H54 (cell line): ENCODE results near the gene TMEM208.

Experiments used
- DNase-seq: peaks from one replicate; pipeline ENCODE4 v3.0.0; 2011; ENCODE audit warnings: low spot score, mixed read lengths; ENCODE audit not compliant: insufficient read length
- FAIRE-seq: peaks from 3 replicates; lab custom pipeline; 2011; peaks lifted over from hg19 to GRCh38; lab: Jason Lieb, UNC
- POLR2A ChIP-seq: IDR thresholded peaks from 2 replicates; pipeline ENCODE4 v1.6.1; 2011; ENCODE audit warnings: low read depth, mild to moderate bottlenecking, low read length

Gene TMEM208

GRCh38 chr16:67226804-67227566, at the start of gene TMEM208:
Gene TMEM208 (plus strand): TSS chr16:67227130. CDS start chr16:67227219, 89 bp downstream.
- FAIRE-seq (peak; percentile 86), DNase-seq (peak; percentile 95)
- peak; percentile 44 for TF ChIP-seq POLR2A

DNA sequence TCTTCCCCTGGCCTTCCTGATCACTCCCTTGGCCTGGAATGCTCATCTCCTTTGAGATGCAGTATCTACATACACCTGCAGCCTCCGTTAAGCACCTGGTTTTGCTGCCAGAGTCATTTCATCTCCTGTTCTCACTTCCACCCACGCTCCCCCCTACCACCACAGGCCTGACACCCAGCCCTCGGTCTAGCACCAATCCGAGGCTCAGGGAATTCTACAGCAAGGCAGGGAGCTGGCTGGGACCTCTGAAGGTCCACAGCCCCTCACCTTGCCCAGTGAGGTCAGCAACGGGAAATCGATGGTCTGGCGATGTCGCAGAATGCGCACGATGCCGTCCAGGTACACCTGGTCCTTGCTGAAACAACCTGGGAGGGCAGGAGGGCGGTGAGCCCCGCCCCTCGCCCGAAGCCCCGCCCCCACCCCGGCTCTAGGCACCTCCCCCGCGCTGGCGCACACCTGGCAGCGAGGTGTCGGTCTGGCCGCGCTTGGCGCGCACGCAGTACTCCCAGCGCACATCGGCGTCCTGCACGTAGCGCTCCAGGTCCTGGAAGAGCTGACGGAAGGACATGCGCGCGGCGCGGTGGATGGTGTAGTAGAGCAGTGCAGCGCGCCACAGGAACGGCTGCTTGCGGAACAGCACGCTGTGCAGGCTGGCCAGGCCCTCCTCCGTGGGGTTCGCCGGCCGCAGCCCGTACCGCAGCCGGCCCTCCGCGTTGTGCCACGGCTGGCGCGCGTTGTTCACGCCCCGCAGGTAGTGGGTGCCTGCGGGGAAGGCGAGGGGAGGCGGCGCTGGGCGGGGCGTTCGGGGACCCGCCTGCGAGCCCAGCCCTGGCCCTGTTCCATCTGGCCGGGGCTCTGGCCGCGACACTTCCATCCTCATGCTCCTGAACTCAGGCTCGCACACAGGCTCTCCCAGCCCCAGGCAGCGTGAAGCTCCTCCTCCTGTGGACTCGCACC, 48.9 kb upstream of the TMEM208 start:
- 0 out of 2 replicates have a peak, but pooled peaks have one; percentile 22 for TF ChIP-seq POLR2A
- DNase-seq, result no peak
- FAIRE-seq, result no peak

DNA sequence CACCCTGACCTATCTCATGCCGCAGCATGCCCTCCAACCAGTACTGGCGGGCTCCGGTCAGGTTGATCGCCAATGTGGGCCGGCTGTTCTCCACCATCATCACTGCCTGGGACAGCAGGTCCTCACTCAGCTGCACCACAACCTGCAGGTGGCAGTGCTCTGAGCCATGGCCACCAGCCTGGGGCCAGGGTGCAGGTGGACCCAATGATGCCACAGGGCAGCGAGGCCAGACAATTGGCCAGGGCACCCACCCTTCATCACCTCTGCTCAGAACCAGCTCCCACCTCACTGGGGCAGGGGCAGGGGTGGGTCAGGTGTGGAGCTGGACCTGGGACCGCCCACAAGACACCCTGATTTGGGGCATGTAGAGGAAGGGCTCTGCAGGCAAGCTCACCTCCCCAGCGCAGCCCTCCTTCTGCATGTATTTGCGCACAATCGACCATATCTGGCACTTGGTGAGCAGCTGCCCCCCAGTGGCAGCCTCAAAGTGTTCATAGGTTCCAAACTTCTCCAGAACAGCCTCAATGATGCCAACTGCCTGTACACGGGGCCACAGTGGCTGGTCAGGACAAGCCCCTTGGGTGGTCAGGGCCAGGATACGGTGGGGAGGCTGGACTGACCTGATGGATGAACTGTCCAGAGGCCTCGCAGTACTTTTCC, 47.4 kb upstream of the TMEM208 start:
- TF ChIP-seq POLR2A, result no peak
- FAIRE-seq, result no peak

DNA sequence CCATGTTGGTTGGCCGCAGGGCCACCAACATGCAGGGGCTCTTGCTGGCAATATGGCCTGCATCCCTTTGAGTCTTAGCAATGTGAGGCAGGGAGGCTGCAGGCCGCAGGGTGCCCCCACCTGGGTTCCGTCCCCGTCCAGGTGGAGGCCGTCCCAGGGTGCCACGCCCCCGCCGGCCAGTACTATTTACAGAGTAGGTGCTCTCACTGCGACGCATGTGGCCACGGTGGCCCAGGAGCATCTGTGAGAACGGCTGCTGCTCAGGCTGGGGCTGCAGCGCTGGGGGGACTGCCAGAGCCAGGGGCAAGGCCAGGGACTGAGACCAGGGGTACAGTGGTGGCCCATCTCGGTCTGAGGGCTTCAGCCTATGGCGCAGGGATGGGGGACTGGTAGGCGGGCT, 46.8 kb upstream of the TMEM208 start:
- no peak for TF ChIP-seq POLR2A
- no peak for FAIRE-seq
- no peak for DNase-seq

More for the DNA sequence above, 47.4 kb upstream of the TMEM208 start:
- DNase-seq, result no peak

GRCh38 chr16:67181346-67181745, 45.6 kb upstream of the TMEM208 start:
- FAIRE-seq, result peak; percentile 65
- no peak for TF ChIP-seq POLR2A
- DNase-seq, result peak; percentile 95

- no peak for FAIRE-seq
Measured at GRCh38 chr16:67182288-67182687, 44.6 kb upstream of the TMEM208 start.

GRCh38 chr16:67183284-67183626, 43.7 kb upstream of the TMEM208 start:
- TF ChIP-seq POLR2A, result no peak
- FAIRE-seq (no peak), DNase-seq (no peak)

More at GRCh38 chr16:67182288-67182687, 44.6 kb upstream of the TMEM208 start:
- TF ChIP-seq POLR2A, result no peak
- DNase-seq, result no peak

GRCh38 chr16:67183627-67184452, 43.1 kb upstream of the TMEM208 start, which contains the start of gene MATCAP1:
Gene MATCAP1 (minus strand): TSS chr16:67183963. CDS start chr16:67180610, 3,353 bp downstream.
- peak; percentile 99 for DNase-seq
- TF ChIP-seq POLR2A, result peak; percentile 51; the same call in 1 of the 2 replicates
- FAIRE-seq, result peak; percentile 73

GRCh38 chr16:67184453-67184994, 42.4 kb upstream of the TMEM208 start:
- no peak for FAIRE-seq
- no peak for DNase-seq
- TF ChIP-seq POLR2A, result no peak

- no peak for TF ChIP-seq POLR2A
- FAIRE-seq, result no peak
- peak; percentile 81 for DNase-seq
Measured at GRCh38 chr16:67184995-67185650, 41.8 kb upstream of the TMEM208 start.

DNA sequence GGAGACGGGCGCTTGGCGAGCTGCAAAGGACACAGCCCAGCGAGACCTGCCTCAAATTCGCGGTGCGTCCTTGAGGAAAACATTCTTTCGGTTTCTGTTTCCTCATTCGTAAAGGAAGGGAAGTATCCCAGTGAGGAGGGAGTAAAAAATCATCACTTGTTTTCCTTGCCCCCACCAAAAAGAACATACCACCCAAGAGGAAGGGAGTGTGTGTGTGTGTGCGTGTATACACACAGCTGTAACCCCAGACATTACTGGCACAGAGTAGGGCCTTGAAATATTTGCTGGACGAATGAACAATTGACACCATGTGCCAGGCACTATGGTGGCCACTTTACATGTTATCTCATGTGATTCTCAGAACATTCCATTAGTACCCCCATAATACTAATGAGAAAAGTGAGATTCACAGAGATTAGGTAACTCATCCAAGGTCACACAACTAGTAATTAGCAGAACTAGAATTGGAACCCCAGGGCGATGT, 41.2 kb upstream of the TMEM208 start:
- no peak for FAIRE-seq
- no peak for DNase-seq
- no peak for TF ChIP-seq POLR2A

DNA sequence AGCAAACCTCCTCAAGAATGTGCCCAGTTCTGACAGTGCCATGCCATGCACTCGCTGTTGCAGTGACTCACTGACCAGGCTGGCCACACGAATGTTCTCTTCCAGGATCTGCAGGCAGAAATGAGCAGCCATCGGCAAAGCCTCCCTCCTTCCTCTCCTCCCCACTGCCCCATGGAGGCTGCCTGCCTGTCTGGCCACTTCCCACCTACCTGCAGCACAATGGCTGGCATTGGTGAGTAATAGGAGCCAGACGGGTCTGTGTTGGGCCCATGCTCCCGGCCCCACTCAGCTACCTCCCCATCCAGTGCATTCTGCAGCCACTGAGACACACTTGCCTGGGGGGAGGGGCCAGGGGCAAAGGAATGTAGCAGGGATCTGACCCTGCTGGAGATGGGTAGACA, 40.4 kb upstream of the TMEM208 start:
- DNase-seq (peak; percentile 92), FAIRE-seq (no peak)
- no peak for TF ChIP-seq POLR2A
